ENCODE results near the gene CGREF1.

DNA sequence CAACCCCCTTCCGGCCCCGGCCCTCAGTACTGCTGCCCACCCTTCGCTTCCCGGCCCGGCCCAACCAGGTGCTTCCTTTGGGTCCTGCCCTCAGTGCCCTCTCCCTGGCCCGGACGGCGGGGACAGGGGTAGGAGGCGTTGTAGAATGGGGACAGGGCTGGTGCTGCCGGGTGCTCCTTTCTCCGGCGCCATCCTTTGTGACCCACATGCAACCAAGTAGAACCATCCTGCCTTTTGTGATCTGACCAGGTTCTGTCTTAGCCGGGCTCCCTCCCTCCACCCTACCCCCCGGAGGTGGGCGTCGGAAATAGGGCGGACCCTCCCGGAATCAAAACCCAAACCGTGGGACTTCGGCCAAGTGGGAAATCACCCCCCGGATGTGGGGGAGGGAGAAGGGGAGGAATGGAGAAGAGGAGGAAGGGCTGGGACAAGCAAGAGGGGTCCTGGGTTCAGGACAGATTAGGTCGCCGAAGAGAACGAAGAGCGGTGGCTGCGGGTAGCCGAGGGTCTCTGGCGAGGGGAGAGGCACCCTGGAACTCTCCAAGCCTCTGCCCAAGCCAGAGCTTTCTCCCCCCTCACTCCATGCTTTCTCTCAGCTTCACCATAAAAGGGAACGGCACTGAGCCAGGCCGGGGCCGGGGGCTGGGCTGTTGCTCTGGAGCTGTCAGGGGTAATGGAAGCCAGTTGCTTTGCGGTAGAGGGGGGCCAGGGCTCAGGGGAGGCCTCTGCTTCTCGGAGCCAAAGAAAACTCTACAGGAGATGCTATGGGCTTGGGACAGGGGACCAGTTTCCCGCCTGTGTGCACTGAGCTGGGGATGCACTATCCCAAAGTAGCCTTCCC, 46.7 kb downstream of the CGREF1 start:
- TF ChIP-seq, protein P1, sequence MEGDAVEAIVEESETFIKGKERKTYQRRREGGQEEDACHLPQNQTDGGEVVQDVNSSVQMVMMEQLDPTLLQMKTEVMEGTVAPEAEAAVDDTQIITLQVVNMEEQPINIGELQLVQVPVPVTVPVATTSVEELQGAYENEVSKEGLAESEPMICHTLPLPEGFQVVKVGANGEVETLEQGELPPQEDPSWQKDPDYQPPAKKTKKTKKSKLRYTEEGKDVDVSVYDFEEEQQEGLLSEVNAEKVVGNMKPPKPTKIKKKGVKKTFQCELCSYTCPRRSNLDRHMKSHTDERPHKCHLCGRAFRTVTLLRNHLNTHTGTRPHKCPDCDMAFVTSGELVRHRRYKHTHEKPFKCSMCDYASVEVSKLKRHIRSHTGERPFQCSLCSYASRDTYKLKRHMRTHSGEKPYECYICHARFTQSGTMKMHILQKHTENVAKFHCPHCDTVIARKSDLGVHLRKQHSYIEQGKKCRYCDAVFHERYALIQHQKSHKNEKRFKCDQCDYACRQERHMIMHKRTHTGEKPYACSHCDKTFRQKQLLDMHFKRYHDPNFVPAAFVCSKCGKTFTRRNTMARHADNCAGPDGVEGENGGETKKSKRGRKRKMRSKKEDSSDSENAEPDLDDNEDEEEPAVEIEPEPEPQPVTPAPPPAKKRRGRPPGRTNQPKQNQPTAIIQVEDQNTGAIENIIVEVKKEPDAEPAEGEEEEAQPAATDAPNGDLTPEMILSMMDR (IDR thresholded peaks at IDR 0.05; ENCODE audit: extremely low read depth in 1 of 2, insufficient read depth in 1 of 2, low read depth in 1 of 2, low read length in 2 of 2) = no peak
- TF ChIP-seq EZH2 (IDR thresholded peaks at IDR 0.05; ENCODE audit: borderline replicate concordance, low read depth, low read length, severe bottlenecking) (no peak), POLR2A (IDR thresholded peaks at IDR 0.05; ENCODE audit: low read depth, low read length) (no peak), MYC (IDR thresholded peaks at IDR 0.05; ENCODE audit: low read depth, low read length) (no peak), FOS (IDR thresholded peaks at IDR 0.05; ENCODE audit: borderline replicate concordance, insufficient read depth, low read length) (no peak), POLR2AphosphoS5 (IDR thresholded peaks at IDR 0.05; ENCODE audit: insufficient read depth, low read depth, low read length) (no peak), GATA2 (IDR thresholded peaks at IDR 0.05; ENCODE audit: insufficient read depth, insufficient read length, low read depth, low read length) (no peak)
- TF ChIP-seq, protein P2, sequence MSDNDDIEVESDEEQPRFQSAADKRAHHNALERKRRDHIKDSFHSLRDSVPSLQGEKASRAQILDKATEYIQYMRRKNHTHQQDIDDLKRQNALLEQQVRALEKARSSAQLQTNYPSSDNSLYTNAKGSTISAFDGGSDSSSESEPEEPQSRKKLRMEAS (IDR thresholded peaks at IDR 0.05; ENCODE audit: insufficient read depth, insufficient read length) = no peak

Data from endothelial cell of umbilical vein (primary cell).